ENCODE results near the gene SF3A1. TPM values are rescaled to one million over a fixed set of nuclear protein-coding genes. Genes with fewer than 3 reads are reported as not detected.

SF3A1 gene
- total and polyA plus RNA-seq, 2 of the 8 experiments (the other 6 are each of a cell fraction or from before 2014, with no cell fraction given): 27.8 to 285 TPM

DNA sequence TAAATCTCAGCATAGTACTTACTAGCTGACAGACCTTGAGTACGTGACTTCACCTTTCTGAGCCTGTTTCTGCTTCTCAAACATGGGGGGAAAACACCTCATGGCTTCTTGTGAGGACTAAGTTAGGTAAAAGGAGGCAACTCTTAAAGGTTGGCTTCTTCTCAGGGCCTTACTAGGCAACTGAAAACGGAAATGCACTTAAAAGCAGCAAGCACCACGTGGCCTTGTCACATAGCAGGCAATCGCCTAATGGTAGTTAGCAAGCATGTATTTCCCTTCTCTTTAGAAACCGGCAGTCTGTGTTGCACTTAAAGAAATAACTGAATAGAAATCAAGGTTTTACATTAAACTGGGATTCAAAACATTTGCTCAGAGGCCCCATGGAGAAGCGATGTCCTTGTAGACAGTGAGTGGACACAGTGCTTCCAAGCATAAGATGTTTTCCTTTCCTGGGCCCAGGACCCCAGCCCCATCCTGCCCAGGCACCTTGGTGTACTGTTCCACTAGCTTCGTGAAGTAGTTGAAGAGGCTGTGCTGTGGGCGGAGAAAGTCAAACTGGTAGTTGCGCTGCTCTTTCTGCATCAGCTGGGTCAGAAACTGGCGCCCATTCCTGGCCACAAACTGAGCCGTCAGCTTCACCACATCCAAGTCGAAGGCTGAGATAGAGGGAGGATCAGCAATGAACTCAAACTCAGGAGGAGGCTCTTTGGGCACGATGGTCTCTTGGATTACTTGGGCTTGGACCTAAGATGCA is 12.1 kb downstream of the SF3A1 start:
- H2BK120ac ChIP-seq (replicated peaks; ENCODE audit: low read depth, low read length): no peak overlapping the region
- H2BK5ac ChIP-seq (ENCODE audit: low read depth, low read length): no peak overlapping the region
- H3K27ac ChIP-seq (ENCODE audit: low read depth, low read length): no peak overlapping the region
- POLR2A ChIA-PET (ENCODE audit: partially characterized antibody): no interaction called here
- no peaks in the 10 kb centered on the region for H3K9me3 ChIP-seq (ENCODE audit: insufficient read depth in 2 of 2, low read depth in 1 of 2, low read length in 1 of 2)
- no peak overlapping the region for H2BK15ac ChIP-seq (ENCODE audit: low read length)
- H3K23me2 ChIP-seq (ENCODE audit: low read depth, low read length): no peaks in the 10 kb centered on the region
- no peaks in the 10 kb centered on the region for H3K4me1 ChIP-seq (replicated peaks in 1 of 4; ENCODE audit: control insufficient read depth in 3 of 4, insufficient read depth in 4 of 4, low read length in 3 of 4)
- H3K4me3 ChIP-seq (ENCODE audit: extremely low read depth in 1 of 4, insufficient read depth in 2 of 4, low read depth in 3 of 4, low read length in 4 of 4): no peak overlapping the region
- H4K8ac ChIP-seq (ENCODE audit: extremely low read depth, insufficient read depth, low read length): no peak overlapping the region
- H3K27me3 ChIP-seq (replicated peaks in 1 of 4; ENCODE audit: control insufficient read depth in 3 of 4, extremely low read depth in 1 of 4, insufficient read depth in 3 of 4, low read length in 3 of 4): no peaks in the 10 kb centered on the region
- FAIRE-seq (no peak), DNase-seq (ENCODE audit: low read depth in 1 of 2, low spot score in 2 of 2) (no peak)
- CTCF ChIA-PET (ENCODE audit: partially characterized antibody): interaction anchor here (0.8 kb wide), 1 partner anchor 57 kb away, joined by 3 read pairs; no protein-coding TSS in a partner anchor
- H2BK12ac ChIP-seq (ENCODE audit: low read depth, low read length): no peak overlapping the region
- peaks cover 0 to 13% of the 10 kb centered on the region in 2 experiments; a peak in 1 of 4 replicates for H3K79me2 ChIP-seq (ENCODE audit: control insufficient read depth in 1 of 2, insufficient read depth in 2 of 2, low read length in 2 of 2)
- no peak overlapping the region for H3K14ac ChIP-seq (ENCODE audit: insufficient read length)
- H3K9ac ChIP-seq (replicated peaks in 1 of 4; ENCODE audit: extremely low read depth in 1 of 4, low read depth in 3 of 4, low read length in 3 of 4): no peak overlapping the region
- no peak overlapping the region for H3K18ac ChIP-seq (ENCODE audit: extremely low read depth, low read length)
- H4K20me1 ChIP-seq (replicated peaks in 1 of 2; ENCODE audit: control insufficient read depth in 1 of 2, insufficient read depth in 2 of 2, low read length in 2 of 2): peaks cover 17% of the 10 kb centered on the region in 2 experiments
- no peak overlapping the region for H3K56ac ChIP-seq (replicated peaks; ENCODE audit: insufficient read length, low read depth, low read length)
- H3K79me1 ChIP-seq (ENCODE audit: low read depth, low read length): no peaks in the 10 kb centered on the region; the same call in 1 of the 2 replicates
- H2AFZ ChIP-seq (ENCODE audit: low read length): no peak overlapping the region
- H4K5ac ChIP-seq (ENCODE audit: insufficient read length, low read depth, low read length): no peak overlapping the region
- no peak overlapping the region for H4K91ac ChIP-seq (replicated peaks; ENCODE audit: insufficient read length, low read length)
- H2BK20ac ChIP-seq (ENCODE audit: low read length): no peak overlapping the region
- no peak overlapping the region for H3K4me2 ChIP-seq (ENCODE audit: insufficient read depth in 1 of 2, low read depth in 2 of 2, low read length in 2 of 2)
- 90% methylated on average over 13 of the region's 13 CpGs; no CpG with 5 or more reads in 1 of the 2 experiments for WGBS, 2 experiments (ENCODE audit: extremely low coverage in 1 of 2, insufficient coverage in 1 of 2, insufficient read length in 1 of 2, insufficient replicate concordance in 2 of 2, low coverage in 1 of 2, low lambda C conversion rate in 2 of 2, missing lambda C conversion rate in 1 of 2)
- no peak overlapping the region for H3K23ac ChIP-seq (ENCODE audit: insufficient read length)
- H3K36me3 ChIP-seq (ENCODE audit: control insufficient read depth in 2 of 4, insufficient read depth in 4 of 4, low read length in 3 of 4): peaks cover 42 to 93% (median 82%) of the 10 kb centered on the region in 4 experiments
- H3K4ac ChIP-seq (replicated peaks; ENCODE audit: insufficient read length, low read depth, low read length): no peak overlapping the region
- H2AK5ac ChIP-seq (ENCODE audit: low read depth, low read length): no peak overlapping the region
- TF ChIP-seq POLR2AphosphoS5 (IDR thresholded peaks at IDR 0.05; ENCODE audit: low read depth, low read length) (no peak), EP300 (IDR thresholded peaks at IDR 0.05; ENCODE audit: borderline replicate concordance in 1 of 2, low read depth in 2 of 2, low read length in 2 of 2) (no peak), RAD21 (IDR thresholded peaks at IDR 0.05 in 1 of 2, conservative IDR thresholded peaks at IDR 0.05 in 1 of 2; ENCODE audit: low read depth in 2 of 2, low read length in 2 of 2) (no peak), NANOG (IDR thresholded peaks at IDR 0.05; ENCODE audit: insufficient read depth, low read depth, low read length, poor library complexity, severe bottlenecking) (no peak), TBP (IDR thresholded peaks at IDR 0.05; ENCODE audit: low read depth, low read length) (no peak), ZNF274 (IDR thresholded peaks at IDR 0.05; ENCODE audit: borderline replicate concordance, extremely low read depth, low read length) (no peak)
- TF ChIP-seq, protein P1, sequence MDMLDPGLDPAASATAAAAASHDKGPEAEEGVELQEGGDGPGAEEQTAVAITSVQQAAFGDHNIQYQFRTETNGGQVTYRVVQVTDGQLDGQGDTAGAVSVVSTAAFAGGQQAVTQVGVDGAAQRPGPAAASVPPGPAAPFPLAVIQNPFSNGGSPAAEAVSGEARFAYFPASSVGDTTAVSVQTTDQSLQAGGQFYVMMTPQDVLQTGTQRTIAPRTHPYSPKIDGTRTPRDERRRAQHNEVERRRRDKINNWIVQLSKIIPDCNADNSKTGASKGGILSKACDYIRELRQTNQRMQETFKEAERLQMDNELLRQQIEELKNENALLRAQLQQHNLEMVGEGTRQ (IDR thresholded peaks at IDR 0.05; ENCODE audit: low read length): no peak
- TF ChIP-seq, protein P2, sequence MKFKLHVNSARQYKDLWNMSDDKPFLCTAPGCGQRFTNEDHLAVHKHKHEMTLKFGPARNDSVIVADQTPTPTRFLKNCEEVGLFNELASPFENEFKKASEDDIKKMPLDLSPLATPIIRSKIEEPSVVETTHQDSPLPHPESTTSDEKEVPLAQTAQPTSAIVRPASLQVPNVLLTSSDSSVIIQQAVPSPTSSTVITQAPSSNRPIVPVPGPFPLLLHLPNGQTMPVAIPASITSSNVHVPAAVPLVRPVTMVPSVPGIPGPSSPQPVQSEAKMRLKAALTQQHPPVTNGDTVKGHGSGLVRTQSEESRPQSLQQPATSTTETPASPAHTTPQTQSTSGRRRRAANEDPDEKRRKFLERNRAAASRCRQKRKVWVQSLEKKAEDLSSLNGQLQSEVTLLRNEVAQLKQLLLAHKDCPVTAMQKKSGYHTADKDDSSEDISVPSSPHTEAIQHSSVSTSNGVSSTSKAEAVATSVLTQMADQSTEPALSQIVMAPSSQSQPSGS (IDR thresholded peaks at IDR 0.05; ENCODE audit: low read length): no peak
